HG03280 (cell line): ENCODE data around the gene NOC4L.
"Not testable (repeated sequence)": the region's sequence is repeated elsewhere in the genome, so short reads cannot be mapped to it uniquely, and the experiment has no call there.

Source experiments
- ATAC-seq: cut with Tn5 transposase; IDR thresholded peaks from one replicate; pipeline ENCODE4 v1.9.1; 2021; ENCODE audit warnings: mild to moderate bottlenecking, moderate library complexity; ENCODE audit not compliant: unreplicated experiment

The NOC4L gene

GRCh38 chr12:132123970-132124765 lies 20.1 kb upstream of the NOC4L start:
- ATAC-seq = no peak

- no peak for ATAC-seq
These were observed 19.4 kb upstream of the NOC4L start for GRCh38 chr12:132124766-132125425.

GRCh38 chr12:132125736-132126135 lies 18.5 kb upstream of the NOC4L start:
- ATAC-seq = no peak

- no peak for ATAC-seq
These were observed 17.2 kb upstream of the NOC4L start for GRCh38 chr12:132127041-132127440.

GRCh38 chr12:132129007-132129406 lies 15.2 kb upstream of the NOC4L start:
- ATAC-seq = no peak

GRCh38 chr12:132130690-132131089 lies 13.6 kb upstream of the NOC4L start:
- ATAC-seq = no peak

- no peak for ATAC-seq
These were observed 13.0 kb upstream of the NOC4L start for GRCh38 chr12:132131229-132131628.

GRCh38 chr12:132131952-132132351 lies 12.3 kb upstream of the NOC4L start:
- ATAC-seq = no peak

- ATAC-seq = no peak
These were observed 11.4 kb upstream of the NOC4L start for GRCh38 chr12:132132609-132133430.

GRCh38 chr12:132133952-132134652 lies 10.2 kb upstream of the NOC4L start:
- ATAC-seq = no peak

GRCh38 chr12:132134653-132135183 lies 9.5 kb upstream of the NOC4L start:
- ATAC-seq = not testable (repeated sequence)

- not testable (repeated sequence) for ATAC-seq
These were observed 8.0 kb upstream of the NOC4L start for GRCh38 chr12:132136226-132136625.

- ATAC-seq = no peak
These were observed 6.7 kb upstream of the NOC4L start for GRCh38 chr12:132137483-132138125.

GRCh38 chr12:132138941-132139871 lies 5.1 kb upstream of the NOC4L start:
- ATAC-seq = no peak

- ATAC-seq = no peak
These were observed 4.3 kb upstream of the NOC4L start for GRCh38 chr12:132139912-132140311.

- ATAC-seq = no peak
These were observed 3.8 kb upstream of the NOC4L start for GRCh38 chr12:132140501-132140900.

- ATAC-seq = no peak
These were observed 3.1 kb upstream of the NOC4L start for GRCh38 chr12:132140918-132141841.
